ENCODE data around the gene MLH1. TPM values are rescaled to one million over a fixed set of nuclear protein-coding genes. Genes with fewer than 3 reads are reported as not detected.

The MLH1 gene
- total RNA-seq, 3 donors from 2014 or later (not counting 1 experiment from before 2014, with no cell fraction given): 26.9 to 42.6 (median 27.3) TPM

DNA sequence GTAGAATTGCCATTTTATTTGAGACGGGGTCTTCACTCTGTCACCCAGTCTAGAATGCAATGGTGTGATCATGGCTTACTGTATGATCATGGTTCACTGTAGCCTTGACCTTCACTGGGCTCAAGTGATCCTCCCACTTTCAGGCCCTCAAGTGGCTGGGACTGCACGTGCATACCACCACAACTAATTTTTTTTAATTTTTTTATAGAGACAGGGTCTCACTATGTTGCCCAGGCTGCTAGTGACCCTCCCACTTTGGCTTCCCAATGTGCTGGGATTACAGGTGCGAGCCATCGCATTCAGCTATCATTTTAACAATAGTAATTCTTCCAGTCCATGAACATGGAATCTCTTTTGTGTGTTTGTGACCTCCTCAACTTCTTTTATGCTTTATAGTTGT is 12.3 kb upstream of the MLH1 start:
- 95% methylated on average over 4 of the region's 4 CpGs for WGBS (ENCODE audit: insufficient coverage)

DNA sequence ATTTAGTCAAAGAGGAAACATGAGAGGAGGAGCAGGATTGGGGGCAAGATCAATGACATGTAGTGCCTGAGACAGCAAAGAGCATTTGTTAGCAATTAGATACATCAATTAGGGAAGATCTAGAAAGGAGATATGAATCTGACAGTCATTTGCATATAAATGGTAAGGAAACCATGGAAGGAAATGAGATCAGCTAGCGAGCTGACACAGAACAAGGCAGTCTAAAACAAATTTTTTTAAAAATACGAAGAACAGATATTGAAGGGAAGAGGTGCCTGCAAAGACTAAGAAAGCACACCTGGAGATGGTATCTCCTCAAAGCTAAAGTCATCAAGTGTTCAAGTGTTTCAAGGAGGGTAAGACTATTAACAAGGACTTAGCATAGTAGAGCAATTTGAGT is 5.0 kb upstream of the MLH1 start:
- DNase-seq (peak in 1 of 2 donors; percentile 48), ATAC-seq (no peak)
- Mint-ChIP-seq H3K9me3 (no peaks in the 10 kb centered on the region), H3K36me3 (peaks cover 16% of the 10 kb centered on the region), H3K4me1 (peaks cover 24 to 31% of the 10 kb centered on the region in 2 donors), H3K27ac (peak overlapping the region; percentile 12 to 29), H3K27me3 (ENCODE audit: low read depth in 2 of 2) (no peaks in the 10 kb centered on the region), H3K4me3 (peak overlapping the region; percentile 2)
- peak overlapping the region; percentile 4 for H3K27ac ChIP-seq (ENCODE audit: low read length)
- H3K27me3 ChIP-seq (ENCODE audit: control insufficient read depth, insufficient read depth, low read length): no peaks in the 10 kb centered on the region
- peaks cover 17% of the 10 kb centered on the region for H3K4me1 ChIP-seq (ENCODE audit: control insufficient read depth, insufficient read depth, low read length)
- TF ChIP-seq, protein P1, sequence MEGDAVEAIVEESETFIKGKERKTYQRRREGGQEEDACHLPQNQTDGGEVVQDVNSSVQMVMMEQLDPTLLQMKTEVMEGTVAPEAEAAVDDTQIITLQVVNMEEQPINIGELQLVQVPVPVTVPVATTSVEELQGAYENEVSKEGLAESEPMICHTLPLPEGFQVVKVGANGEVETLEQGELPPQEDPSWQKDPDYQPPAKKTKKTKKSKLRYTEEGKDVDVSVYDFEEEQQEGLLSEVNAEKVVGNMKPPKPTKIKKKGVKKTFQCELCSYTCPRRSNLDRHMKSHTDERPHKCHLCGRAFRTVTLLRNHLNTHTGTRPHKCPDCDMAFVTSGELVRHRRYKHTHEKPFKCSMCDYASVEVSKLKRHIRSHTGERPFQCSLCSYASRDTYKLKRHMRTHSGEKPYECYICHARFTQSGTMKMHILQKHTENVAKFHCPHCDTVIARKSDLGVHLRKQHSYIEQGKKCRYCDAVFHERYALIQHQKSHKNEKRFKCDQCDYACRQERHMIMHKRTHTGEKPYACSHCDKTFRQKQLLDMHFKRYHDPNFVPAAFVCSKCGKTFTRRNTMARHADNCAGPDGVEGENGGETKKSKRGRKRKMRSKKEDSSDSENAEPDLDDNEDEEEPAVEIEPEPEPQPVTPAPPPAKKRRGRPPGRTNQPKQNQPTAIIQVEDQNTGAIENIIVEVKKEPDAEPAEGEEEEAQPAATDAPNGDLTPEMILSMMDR (IDR thresholded peaks at IDR 0.05): no peak
- peaks cover 50% of the 10 kb centered on the region for H3K36me3 ChIP-seq (ENCODE audit: control insufficient read depth, insufficient read depth, low read length)
- no peak overlapping the region for H3K4me3 ChIP-seq (ENCODE audit: low read length)
- intact Hi-C loops (cut with micrococcal nuclease): no loop called here
- WGBS (ENCODE audit: insufficient coverage): 36% methylated on average over 2 of the region's 2 CpGs
- no peaks in the 10 kb centered on the region for H3K9me3 ChIP-seq (ENCODE audit: control insufficient read depth, insufficient read depth, low read length)

More for the DNA sequence above, 12.3 kb upstream of the MLH1 start:
- Mint-ChIP-seq H3K36me3 (peaks cover 22% of the 10 kb centered on the region), H3K4me1 (peaks cover 0 to 4% of the 10 kb centered on the region in 2 donors), H3K9me3 (peaks cover 4 to 8% of the 10 kb centered on the region in 2 donors), H3K4me3 (no peak overlapping the region), H3K27me3 (ENCODE audit: low read depth in 2 of 2) (no peaks in the 10 kb centered on the region), H3K27ac (no peak overlapping the region)
- Histone ChIP-seq H3K36me3 (ENCODE audit: control insufficient read depth, insufficient read depth, low read length) (peaks cover 38% of the 10 kb centered on the region), H3K27ac (ENCODE audit: low read length) (no peak overlapping the region), H3K27me3 (ENCODE audit: control insufficient read depth, insufficient read depth, low read length) (no peaks in the 10 kb centered on the region), H3K4me1 (ENCODE audit: control insufficient read depth, insufficient read depth, low read length) (no peaks in the 10 kb centered on the region), H3K9me3 (ENCODE audit: control insufficient read depth, insufficient read depth, low read length) (peaks cover 3% of the 10 kb centered on the region), H3K4me3 (ENCODE audit: low read length) (no peak overlapping the region)
- intact Hi-C loops (cut with micrococcal nuclease): no loop called here
- DNase-seq: no peak
- ATAC-seq: no peak
- TF ChIP-seq, protein P1 (IDR thresholded peaks at IDR 0.05): no peak

DNA sequence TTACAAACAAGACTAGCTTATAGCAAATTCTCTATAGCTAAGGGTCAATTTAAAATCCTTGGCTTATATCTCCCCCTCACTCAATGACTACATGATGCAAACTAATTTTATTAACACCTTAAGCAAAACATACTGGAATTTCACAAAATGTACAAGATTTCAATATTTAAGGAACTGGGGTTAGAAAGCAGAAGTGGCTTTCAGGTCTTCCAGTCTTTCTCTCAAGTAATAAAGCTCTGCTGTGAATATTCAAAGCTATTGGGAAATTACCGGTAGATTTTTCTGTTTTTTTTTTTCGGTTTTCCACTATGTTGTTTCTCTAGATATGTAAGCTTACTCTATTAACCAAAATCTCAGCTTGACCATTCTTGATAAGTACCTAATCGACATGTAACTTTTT is 4.3 kb upstream of the MLH1 start:
- Mint-ChIP-seq H3K4me1 (peaks cover 24 to 31% of the 10 kb centered on the region in 2 donors), H3K27me3 (ENCODE audit: low read depth in 2 of 2) (no peaks in the 10 kb centered on the region), H3K4me3 (peak overlapping the region; percentile 51), H3K9me3 (no peaks in the 10 kb centered on the region), H3K36me3 (peaks cover 16% of the 10 kb centered on the region), H3K27ac (peak overlapping the region in 1 of 2 donors; percentile 29)
- TF ChIP-seq, protein P1 (IDR thresholded peaks at IDR 0.05): no peak
- ATAC-seq: no peak
- DNase-seq: no peak
- Histone ChIP-seq H3K4me1 (ENCODE audit: control insufficient read depth, insufficient read depth, low read length) (peaks cover 17% of the 10 kb centered on the region), H3K4me3 (ENCODE audit: low read length) (no peak overlapping the region), H3K27ac (ENCODE audit: low read length) (no peak overlapping the region), H3K27me3 (ENCODE audit: control insufficient read depth, insufficient read depth, low read length) (no peaks in the 10 kb centered on the region), H3K36me3 (ENCODE audit: control insufficient read depth, insufficient read depth, low read length) (peaks cover 44% of the 10 kb centered on the region), H3K9me3 (ENCODE audit: control insufficient read depth, insufficient read depth, low read length) (no peaks in the 10 kb centered on the region)
- intact Hi-C loops (cut with micrococcal nuclease): no loop called here
- 40% methylated on average over 1 of the region's 3 CpGs for WGBS (ENCODE audit: insufficient coverage)

DNA sequence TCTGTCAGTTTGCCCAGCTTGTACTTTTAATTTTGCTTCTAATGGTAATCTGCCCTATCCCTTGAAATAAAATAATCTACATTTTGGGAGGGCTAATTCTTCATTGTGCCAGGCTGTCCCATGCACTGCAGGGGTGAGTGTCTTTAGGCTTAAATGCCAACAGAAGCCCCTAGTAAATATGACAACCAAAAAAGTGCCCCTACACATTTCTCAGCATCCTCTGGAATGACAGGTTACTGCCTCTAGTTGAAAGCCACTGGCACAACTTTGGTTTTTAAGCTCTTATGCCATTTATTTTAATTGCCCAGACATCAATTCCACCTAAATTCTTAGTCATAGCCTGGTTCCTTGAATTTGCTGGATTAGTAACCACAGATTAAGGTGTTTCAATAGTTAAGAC is 3.8 kb upstream of the MLH1 start:
- ATAC-seq (no peak), DNase-seq (no peak)
- intact Hi-C loops (cut with micrococcal nuclease): no loop called here
- Histone ChIP-seq H3K4me1 (ENCODE audit: control insufficient read depth, insufficient read depth, low read length) (peaks cover 17% of the 10 kb centered on the region), H3K27me3 (ENCODE audit: control insufficient read depth, insufficient read depth, low read length) (no peaks in the 10 kb centered on the region), H3K9me3 (ENCODE audit: control insufficient read depth, insufficient read depth, low read length) (no peaks in the 10 kb centered on the region), H3K27ac (ENCODE audit: low read length) (no peak overlapping the region), H3K36me3 (ENCODE audit: control insufficient read depth, insufficient read depth, low read length) (peaks cover 39% of the 10 kb centered on the region), H3K4me3 (ENCODE audit: low read length) (no peak overlapping the region)
- H3K4me3 Mint-ChIP-seq: peak overlapping the region; percentile 51
- TF ChIP-seq, protein P1 (IDR thresholded peaks at IDR 0.05): no peak
- peaks cover 16% of the 10 kb centered on the region for H3K36me3 Mint-ChIP-seq
- peak overlapping the region in 1 of 2 donors; percentile 29 for H3K27ac Mint-ChIP-seq
- no peaks in the 10 kb centered on the region for H3K27me3 Mint-ChIP-seq (ENCODE audit: low read depth in 2 of 2)
- no peaks in the 10 kb centered on the region for H3K9me3 Mint-ChIP-seq
- peaks cover 24 to 31% of the 10 kb centered on the region in 2 donors for H3K4me1 Mint-ChIP-seq
